ENCODE data around the gene TMEM145. TPM values are rescaled to one million over a fixed set of nuclear protein-coding genes. Genes with fewer than 3 reads are reported as not detected.

TMEM145 gene
- total RNA-seq, 1 donor, result not detected

DNA sequence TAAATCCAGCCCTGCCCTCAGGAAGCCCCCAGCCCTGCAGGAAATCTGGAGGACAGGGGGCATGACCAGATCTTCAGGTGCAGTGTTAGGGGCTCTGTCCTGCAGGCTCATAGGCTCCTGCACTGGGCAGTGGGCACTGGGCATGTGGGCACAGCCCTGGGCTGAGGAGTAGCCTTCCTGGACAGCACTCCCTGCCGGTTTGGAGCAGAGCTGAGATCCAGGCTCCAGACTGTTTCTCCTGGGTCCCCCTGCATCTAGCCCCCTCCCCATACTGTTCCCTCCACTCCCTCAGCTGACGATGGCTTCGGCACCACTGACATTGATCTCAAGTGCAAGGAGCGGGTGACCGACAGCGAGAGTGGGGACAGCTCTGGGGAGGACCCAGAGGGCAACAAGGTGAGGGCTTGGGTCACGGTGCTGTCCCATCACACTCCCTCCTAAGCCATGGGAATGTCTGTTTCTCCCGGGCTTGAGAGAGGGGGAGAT lies 23.5 kb upstream of the TMEM145 start:
- H3K4me3 ChIP-seq (ENCODE audit: low read depth, low read length), result no peak overlapping the region
- DNase-seq (ENCODE audit: low read depth), result no peak
- TF ChIP-seq, protein P1, sequence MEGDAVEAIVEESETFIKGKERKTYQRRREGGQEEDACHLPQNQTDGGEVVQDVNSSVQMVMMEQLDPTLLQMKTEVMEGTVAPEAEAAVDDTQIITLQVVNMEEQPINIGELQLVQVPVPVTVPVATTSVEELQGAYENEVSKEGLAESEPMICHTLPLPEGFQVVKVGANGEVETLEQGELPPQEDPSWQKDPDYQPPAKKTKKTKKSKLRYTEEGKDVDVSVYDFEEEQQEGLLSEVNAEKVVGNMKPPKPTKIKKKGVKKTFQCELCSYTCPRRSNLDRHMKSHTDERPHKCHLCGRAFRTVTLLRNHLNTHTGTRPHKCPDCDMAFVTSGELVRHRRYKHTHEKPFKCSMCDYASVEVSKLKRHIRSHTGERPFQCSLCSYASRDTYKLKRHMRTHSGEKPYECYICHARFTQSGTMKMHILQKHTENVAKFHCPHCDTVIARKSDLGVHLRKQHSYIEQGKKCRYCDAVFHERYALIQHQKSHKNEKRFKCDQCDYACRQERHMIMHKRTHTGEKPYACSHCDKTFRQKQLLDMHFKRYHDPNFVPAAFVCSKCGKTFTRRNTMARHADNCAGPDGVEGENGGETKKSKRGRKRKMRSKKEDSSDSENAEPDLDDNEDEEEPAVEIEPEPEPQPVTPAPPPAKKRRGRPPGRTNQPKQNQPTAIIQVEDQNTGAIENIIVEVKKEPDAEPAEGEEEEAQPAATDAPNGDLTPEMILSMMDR (IDR thresholded peaks at IDR 0.05; ENCODE audit: insufficient read depth, low read length), result no peak

DNA sequence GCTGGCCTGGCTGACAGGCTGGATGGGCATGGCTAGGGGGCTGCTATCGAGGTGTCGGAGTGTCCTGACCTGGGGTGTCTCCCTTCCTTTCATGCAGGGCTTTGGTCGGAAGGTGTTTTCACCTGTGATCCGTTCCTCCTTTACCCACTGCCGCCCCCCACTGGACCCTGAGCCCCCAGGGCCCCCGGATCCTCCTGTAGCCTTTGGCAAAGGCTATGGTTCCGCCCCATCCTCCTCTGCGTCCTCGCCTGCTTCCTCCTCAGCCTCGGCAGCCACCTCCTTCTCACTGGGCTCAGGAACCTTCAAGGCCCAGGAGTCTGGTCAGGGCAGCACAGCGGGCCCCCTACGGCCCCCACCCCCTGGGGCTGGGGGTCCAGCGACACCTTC lies 23.0 kb upstream of the TMEM145 start:
- H3K4me3 ChIP-seq (ENCODE audit: low read depth, low read length), result no peak overlapping the region
- TF ChIP-seq, protein P1 (IDR thresholded peaks at IDR 0.05; ENCODE audit: insufficient read depth, low read length), result no peak
- no peak for DNase-seq (ENCODE audit: low read depth)

DNA sequence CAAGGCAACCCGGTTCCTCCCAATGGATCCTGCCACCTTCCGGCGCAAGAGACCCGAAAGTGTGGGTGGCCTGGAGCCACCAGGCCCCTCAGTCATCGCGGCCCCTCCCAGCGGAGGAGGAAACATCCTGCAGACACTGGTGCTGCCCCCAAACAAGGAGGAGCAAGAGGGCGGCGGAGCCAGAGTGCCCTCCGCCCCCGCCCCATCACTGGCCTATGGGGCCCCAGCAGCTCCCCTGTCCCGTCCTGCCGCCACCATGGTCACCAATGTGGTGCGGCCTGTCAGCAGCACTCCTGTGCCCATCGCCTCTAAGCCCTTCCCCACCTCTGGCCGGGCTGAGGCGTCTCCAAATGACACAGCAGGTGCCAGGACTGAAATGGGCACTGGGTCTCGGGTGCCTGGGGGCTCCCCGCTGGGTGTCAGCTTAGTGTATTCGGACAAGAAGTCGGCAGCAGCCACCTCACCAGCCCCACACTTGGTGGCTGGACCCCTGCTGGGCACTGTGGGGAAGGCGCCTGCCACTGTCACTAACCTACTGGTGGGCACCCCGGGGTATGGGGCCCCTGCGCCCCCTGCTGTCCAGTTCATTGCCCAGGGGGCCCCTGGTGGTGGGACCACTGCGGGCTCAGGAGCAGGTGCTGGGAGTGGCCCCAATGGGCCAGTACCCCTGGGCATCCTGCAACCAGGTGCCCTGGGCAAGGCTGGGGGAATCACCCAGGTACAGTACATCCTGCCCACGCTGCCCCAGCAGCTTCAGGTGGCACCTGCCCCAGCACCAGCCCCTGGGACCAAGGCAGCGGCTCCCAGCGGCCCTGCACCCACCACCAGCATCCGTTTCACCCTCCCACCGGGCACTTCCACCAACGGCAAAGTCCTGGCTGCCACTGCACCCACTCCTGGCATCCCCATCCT lies 22.3 kb upstream of the TMEM145 start:
- no peak for DNase-seq (ENCODE audit: low read depth)
- TF ChIP-seq, protein P1 (IDR thresholded peaks at IDR 0.05; ENCODE audit: insufficient read depth, low read length), result peak; percentile 44
- no peak overlapping the region for H3K4me3 ChIP-seq (ENCODE audit: low read depth, low read length)

DNA sequence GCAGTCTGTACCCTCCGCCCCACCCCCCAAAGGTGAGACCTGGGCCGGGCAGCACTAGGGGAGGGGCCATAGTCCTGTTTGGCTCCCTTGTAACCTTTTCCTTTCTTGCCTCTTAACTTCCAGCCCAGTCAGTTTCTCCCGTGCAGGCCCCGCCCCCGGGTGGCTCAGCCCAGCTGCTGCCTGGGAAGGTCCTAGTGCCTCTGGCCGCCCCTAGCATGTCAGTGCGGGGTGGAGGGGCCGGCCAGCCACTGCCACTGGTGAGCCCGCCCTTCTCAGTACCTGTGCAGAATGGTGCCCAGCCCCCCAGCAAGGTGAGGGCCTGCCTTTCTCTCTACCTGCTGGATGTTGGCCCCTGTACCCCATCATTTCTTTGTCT lies 21.7 kb upstream of the TMEM145 start:
- TF ChIP-seq, protein P1 (IDR thresholded peaks at IDR 0.05; ENCODE audit: insufficient read depth, low read length), result no peak
- no peak overlapping the region for H3K4me3 ChIP-seq (ENCODE audit: low read depth, low read length)
- no peak for DNase-seq (ENCODE audit: low read depth)

DNA sequence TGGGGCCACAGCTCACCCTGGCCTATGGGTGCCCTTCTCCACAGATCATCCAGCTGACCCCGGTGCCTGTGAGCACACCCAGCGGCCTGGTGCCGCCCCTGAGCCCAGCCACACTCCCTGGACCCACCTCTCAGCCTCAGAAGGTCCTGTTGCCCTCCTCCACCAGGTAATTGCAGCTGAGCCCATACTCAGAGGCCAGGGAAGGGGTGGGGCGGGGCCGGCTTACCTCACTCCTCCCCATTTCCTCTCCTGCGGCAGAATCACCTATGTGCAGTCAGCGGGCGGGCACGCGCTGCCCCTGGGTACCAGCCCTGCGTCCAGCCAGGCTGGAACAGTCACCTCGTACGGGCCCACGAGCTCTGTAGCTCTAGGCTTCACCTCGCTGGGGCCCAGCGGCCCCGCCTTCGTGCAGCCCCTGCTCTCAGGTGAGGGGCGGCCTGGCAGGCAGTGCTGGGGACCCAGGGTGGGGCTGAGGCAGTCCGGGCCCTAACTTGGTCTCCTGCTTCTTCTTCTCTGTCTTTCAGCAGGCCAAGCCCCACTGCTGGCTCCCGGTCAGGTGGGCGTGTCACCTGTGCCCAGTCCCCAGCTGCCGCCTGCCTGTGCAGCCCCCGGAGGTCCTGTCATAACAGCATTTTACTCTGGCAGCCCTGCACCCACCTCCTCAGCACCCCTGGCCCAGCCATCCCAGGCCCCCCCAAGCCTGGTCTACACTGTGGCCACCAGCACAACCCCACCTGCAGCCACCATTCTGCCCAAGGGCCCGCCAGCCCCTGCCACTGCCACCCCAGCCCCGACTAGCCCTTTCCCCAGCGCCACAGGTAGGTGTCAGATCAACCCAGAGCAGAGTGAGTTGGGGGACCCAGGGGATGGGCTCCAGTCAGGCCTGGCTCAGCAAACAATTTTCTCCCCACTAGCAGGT lies 20.8 kb upstream of the TMEM145 start:
- TF ChIP-seq, protein P1 (IDR thresholded peaks at IDR 0.05; ENCODE audit: insufficient read depth, low read length), result no peak
- no peak for DNase-seq (ENCODE audit: low read depth)
- H3K4me3 ChIP-seq (ENCODE audit: low read depth, low read length), result no peak overlapping the region

DNA sequence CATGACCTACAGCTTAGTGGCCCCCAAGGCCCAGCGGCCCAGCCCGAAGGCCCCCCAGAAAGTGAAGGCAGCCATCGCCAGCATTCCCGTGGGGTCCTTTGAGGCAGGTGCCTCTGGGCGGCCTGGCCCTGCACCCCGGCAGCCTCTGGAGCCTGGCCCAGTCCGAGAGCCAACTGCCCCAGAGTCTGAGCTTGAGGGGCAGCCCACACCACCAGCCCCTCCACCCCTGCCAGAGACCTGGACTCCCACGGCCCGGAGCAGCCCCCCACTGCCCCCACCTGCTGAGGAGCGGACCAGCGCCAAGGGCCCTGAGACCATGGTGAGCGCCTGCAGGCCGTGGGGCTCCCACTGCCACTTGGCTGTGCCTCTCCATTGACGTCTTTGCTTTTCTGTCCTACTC lies 20.1 kb upstream of the TMEM145 start:
- no peak overlapping the region for H3K4me3 ChIP-seq (ENCODE audit: low read depth, low read length)
- TF ChIP-seq, protein P1 (IDR thresholded peaks at IDR 0.05; ENCODE audit: insufficient read depth, low read length), result no peak
- no peak for DNase-seq (ENCODE audit: low read depth)
